PC-9 (cell line): ENCODE measurements around the gene ATRN. TPM values are rescaled to one million over a fixed set of nuclear protein-coding genes. Genes with fewer than 3 reads are reported as not detected.

Experiments
- BruUV-seq: library from RNA; stranded (reverse); fragments of 400-500 nt; replicated peaks from 2 replicates; lab custom pipeline; 2021; lab: Mats Ljungman, UMichigan
- CTCF ChIA-PET: fragments of 300-600 bp; sonication (Branson Sonifier 250); formaldehyde crosslinking; loops from one replicate; lab custom pipeline; 2022; ENCODE audit warnings: antibody characterized with exemption; lab: Charles Lee
- POLR2A ChIA-PET: fragments of 300-600 bp; sonication (Branson Sonifier 250); formaldehyde crosslinking; loops from one replicate; lab custom pipeline; 2022; ENCODE audit warnings: antibody characterized with exemption; ENCODE audit not compliant: unreplicated experiment; lab: Charles Lee
- DNase-seq, 2 experiments: peaks; one replicate each; pipeline versions ENCODE4 v3.0.0 to v3.0.0-alpha.2; 2015 to 2022; ENCODE audit warnings: mixed read lengths in 1 of 2
- H2AFZ ChIP-seq: fragments of 200-600 bp; sonication (generic); 2 replicates; pipeline ENCODE4 v1.8.1; 2017; ENCODE audit warnings: antibody characterized with exemption
- H3F3A ChIP-seq: fragments of 200-600 bp; sonication (generic); 2 replicates; pipeline ENCODE4 v1.8.1; 2017; ENCODE audit warnings: antibody characterized with exemption, mild to moderate bottlenecking, low read depth; ENCODE audit not compliant: insufficient read depth
- H3K27ac ChIP-seq: fragments of 200-600 bp; sonication (generic); 2 replicates; pipeline ENCODE4 v1.6.1; 2016; ENCODE audit warnings: mixed run types
- H3K27me3 ChIP-seq: fragments of 200-600 bp; sonication (generic); 2 replicates; pipeline ENCODE4 v1.6.1; 2016; ENCODE audit warnings: low read depth, mixed run types; ENCODE audit not compliant: insufficient read depth
- H3K36me3 ChIP-seq: fragments of 200-600 bp; sonication (generic); 2 replicates; pipeline ENCODE4 v1.6.1; 2016; ENCODE audit warnings: low read depth, mixed run types
- H3K4me1 ChIP-seq: fragments of 200-600 bp; sonication (generic); replicated peaks from 2 replicates; pipeline ENCODE4 v1.6.1; 2016; ENCODE audit warnings: mixed run types; ENCODE audit not compliant: insufficient read depth
- H3K4me2 ChIP-seq: fragments of 200-600 bp; sonication (generic); 2 replicates; pipeline ENCODE4 v1.6.1; 2017; ENCODE audit warnings: mixed run types
- H3K4me3 ChIP-seq: fragments of 200-600 bp; sonication (generic); 2 replicates; pipeline ENCODE4 v1.6.1; 2016; ENCODE audit warnings: mixed run types
- H3K79me2 ChIP-seq: fragments of 200-600 bp; sonication (generic); 2 replicates; pipeline ENCODE4 v1.6.1; 2017; ENCODE audit warnings: low read depth, mixed run types
- H3K9me2 ChIP-seq: fragments of 200-600 bp; sonication (generic); 2 replicates; pipeline ENCODE4 v1.8.1; 2017; ENCODE audit warnings: mild to moderate bottlenecking; ENCODE audit not compliant: insufficient read depth
- H3K9me3 ChIP-seq: fragments of 200-600 bp; sonication (generic); 2 replicates; pipeline ENCODE4 v1.8.1; 2016; ENCODE audit warnings: low read depth; ENCODE audit not compliant: insufficient read depth
- H4K20me1 ChIP-seq: fragments of 200-600 bp; sonication (generic); 2 replicates; pipeline ENCODE4 v1.8.1; 2017; ENCODE audit not compliant: insufficient read depth
- CTCF ChIP-seq: fragments of 200-600 bp; sonication (generic); conservative IDR thresholded peaks from 2 replicates; pipeline ENCODE4 v1.6.1; 2017; ENCODE audit warnings: mixed run types, antibody characterized with exemption, mild to moderate bottlenecking, moderate library complexity
- EZH2 ChIP-seq: fragments of 200-600 bp; sonication (generic); IDR thresholded peaks from 2 replicates; pipeline ENCODE4 v1.8.0; 2017; ENCODE audit warnings: antibody characterized with exemption, low read depth
- intact Hi-C: fragments of 100-400 bp; cut with micrococcal nuclease; formaldehyde crosslinking; loops from one replicate; pipeline ENCODE4 v1.10.0; 2022; ENCODE audit not compliant: unreplicated experiment
- total RNA-seq: library from RNA; stranded (reverse); gene quantifications from 2 replicates; pipeline ENCODE4 v1.2.3, GENCODE V29; 2021

Gene ATRN
- total RNA-seq, 1 experiment from 2014 or later, result 34.9 TPM

- BruUV-seq, result no TSS peak
- Histone ChIP-seq H2AFZ (no peak overlapping the region), H3K27ac (no peak overlapping the region), H3K4me2 (no peak overlapping the region), H4K20me1 (no peaks in the 10 kb centered on the region), H3K4me3 (no peak overlapping the region), H3K36me3 (no peaks in the 10 kb centered on the region), H3F3A (no peaks in the 10 kb centered on the region), H3K27me3 (no peaks in the 10 kb centered on the region; the same call in 1 of the 2 replicates), H3K9me3 (no peaks in the 10 kb centered on the region), H3K79me2 (no peaks in the 10 kb centered on the region), H3K9me2 (no peaks in the 10 kb centered on the region), H3K4me1 (no peaks in the 10 kb centered on the region; the same call in 1 of the 2 replicates)
- ChIA-PET CTCF (no interaction called here), POLR2A (interaction anchor here (0.6 kb wide), 1 partner anchor 12 kb away, joined by 8 read pairs; no protein-coding TSS in a partner anchor)
- intact Hi-C loops, result no loop called here
- TF ChIP-seq CTCF (no peak), EZH2 (no peak)
- no peak for DNase-seq
Observed at GRCh38 chr20:3452136-3452535, 18.7 kb upstream of the ATRN start.

- H2AFZ ChIP-seq, result no peak overlapping the region
- no peaks in the 10 kb centered on the region for H3K9me3 ChIP-seq
- POLR2A ChIA-PET, result no interaction called here
- DNase-seq, result no peak
- H3K4me3 ChIP-seq, result no peak overlapping the region
- no peaks in the 10 kb centered on the region for H3K79me2 ChIP-seq
- no peaks in the 10 kb centered on the region for H3K36me3 ChIP-seq
- CTCF ChIA-PET, result no interaction called here
- no TSS peak for BruUV-seq
- TF ChIP-seq EZH2 (no peak), CTCF (no peak)
- intact Hi-C loops, result no loop called here
- no peaks in the 10 kb centered on the region for H3K4me1 ChIP-seq
- H3F3A ChIP-seq, result no peaks in the 10 kb centered on the region
- no peaks in the 10 kb centered on the region for H4K20me1 ChIP-seq
- H3K4me2 ChIP-seq, result no peak overlapping the region
- no peaks in the 10 kb centered on the region for H3K9me2 ChIP-seq
- no peak overlapping the region for H3K27ac ChIP-seq
- peaks cover 2% of the 10 kb centered on the region; the same call in 1 of the 2 replicates for H3K27me3 ChIP-seq
Observed at GRCh38 chr20:3452690-3453089, 18.1 kb upstream of the ATRN start.

- no TSS peak for BruUV-seq
- CTCF ChIA-PET, result no interaction called here
- Histone ChIP-seq H3K9me3 (no peaks in the 10 kb centered on the region), H3F3A (no peaks in the 10 kb centered on the region), H3K79me2 (no peaks in the 10 kb centered on the region), H3K4me3 (no peak overlapping the region), H3K27ac (no peak overlapping the region), H3K4me1 (no peaks in the 10 kb centered on the region), H3K4me2 (no peak overlapping the region), H4K20me1 (no peaks in the 10 kb centered on the region), H3K27me3 (peaks cover 4% of the 10 kb centered on the region; the same call in 1 of the 2 replicates), H3K36me3 (no peaks in the 10 kb centered on the region), H3K9me2 (no peaks in the 10 kb centered on the region), H2AFZ (no peak overlapping the region)
- intact Hi-C loops, result no loop called here
- POLR2A ChIA-PET, result interaction anchor here (0.6 kb wide), 2 partner anchors 18 to 323 kb away, joined by 3 to 4 read pairs; no protein-coding TSS in a partner anchor
- DNase-seq, result no peak
- TF ChIP-seq CTCF (no peak), EZH2 (no peak)
Observed at GRCh38 chr20:3454831-3455230, 16.0 kb upstream of the ATRN start.
